Fibroblast of mammary gland (primary cell): ENCODE data around the gene FTCD.

Experiments used
- DNase-seq: peaks from one replicate; pipeline ENCODE4 v3.0.0-alpha.2; 2010; ENCODE audit warnings: low read depth
- H3K4me3 ChIP-seq: 2 replicates; pipeline ENCODE4 v1.5.1; 2011; ENCODE audit warnings: low read depth, mild to moderate bottlenecking, low read length, moderate library complexity; ENCODE audit not compliant: control insufficient read depth
- CTCF ChIP-seq: conservative IDR thresholded peaks from 2 replicates; pipeline ENCODE4 v1.5.1; 2011; ENCODE audit warnings: low read depth, low read length, inconsistent platforms; ENCODE audit not compliant: control insufficient read depth, insufficient read depth

The FTCD gene

GRCh38 chr21:46165098-46165497, 9.7 kb upstream of the FTCD start:
- TF ChIP-seq CTCF, result no peak

GRCh38 chr21:46163380-46163779, 8.0 kb upstream of the FTCD start:
- no peak for DNase-seq
- TF ChIP-seq CTCF, result no peak
- H3K4me3 ChIP-seq, result no peak overlapping the region

More at GRCh38 chr21:46165098-46165497, 9.7 kb upstream of the FTCD start:
- H3K4me3 ChIP-seq, result no peak overlapping the region
- no peak for DNase-seq

- H3K4me3 ChIP-seq, result no peak overlapping the region
- DNase-seq, result no peak
- TF ChIP-seq CTCF, result no peak
Measured at GRCh38 chr21:46161633-46162592, 6.5 kb upstream of the FTCD start.

- DNase-seq, result no peak
- no peak for TF ChIP-seq CTCF
- no peak overlapping the region for H3K4me3 ChIP-seq
Measured at GRCh38 chr21:46160907-46161632, 5.7 kb upstream of the FTCD start.

GRCh38 chr21:46160657-46160906, 5.2 kb upstream of the FTCD start:
- no peak overlapping the region for H3K4me3 ChIP-seq
- TF ChIP-seq CTCF, result no peak
- no peak for DNase-seq

GRCh38 chr21:46159841-46160656, 4.7 kb upstream of the FTCD start:
- H3K4me3 ChIP-seq, result no peak overlapping the region
- no peak for TF ChIP-seq CTCF
- no peak for DNase-seq
